Spleen (tissue), 7 donors: ENCODE data around the gene CHD6.

Source experiments
- CTCF ChIP-seq, 11 experiments: fragments of 200-600 bp in 7 of 11; fragments of 450-650 bp in 4 of 11; sonication (generic) in 4 of 11; IDR thresholded peaks in 8 of 11; conservative IDR thresholded peaks in 3 of 11; 1 replicate in 7 of 11; 2 replicates in 4 of 11; pipeline versions ENCODE4 v1.4.0 to v1.8.0; 2016 to 2021; ENCODE audit warnings: antibody characterized with exemption in 11 of 11, inconsistent platforms in 4 of 11, mild to moderate bottlenecking in 1 of 11
- POLR2A ChIP-seq, 3 donors: fragments of 450-650 bp; IDR thresholded peaks; one replicate each; pipeline ENCODE4 v1.5.1; 2017; ENCODE audit warnings: antibody characterized with exemption in 3 of 3, mild to moderate bottlenecking in 1 of 3
- POLR2AphosphoS5 ChIP-seq, 3 donors: sonication (generic); formaldehyde crosslinking; IDR thresholded peaks; one replicate each; pipeline ENCODE4 v1.5.1; 2017; ENCODE audit warnings: antibody characterized with exemption in 3 of 3
- donor health status: DM: no; HTN: no; CAD: no; lungs with moderate emphysema.
- donor health status: DM: no; HTN: no; CAD: no.
- donor health status: DM: no; HTN: no; CAD: no.

GRCh38 chr20:41363601-41364000 is 254.6 kb downstream of the CHD6 start:
- TF ChIP-seq CTCF (IDR thresholded peaks at IDR 0.05 in 8 of 11, conservative IDR thresholded peaks at IDR 0.05 in 3 of 11) (no peak), POLR2AphosphoS5 (IDR thresholded peaks at IDR 0.05) (no peak), POLR2A (IDR thresholded peaks at IDR 0.05) (no peak)
